ENCODE measurements around the gene CLIC4.

The CLIC4 gene

GRCh38 chr1:24713176-24713575 lies 32.1 kb upstream of the CLIC4 start:
- H3K4me3 ChIP-seq (replicated peaks; ENCODE audit: low read depth, low read length) = no peak overlapping the region
- DNase-seq (ENCODE audit: extremely low read depth, low read depth) = no peak
- TF ChIP-seq CTCF (IDR thresholded peaks at IDR 0.05; ENCODE audit: low read depth, low read length, missing control alignments) = no peak

GRCh38 chr1:24713736-24714135 lies 31.5 kb upstream of the CLIC4 start:
- no peak for DNase-seq (ENCODE audit: extremely low read depth, low read depth)
- H3K4me3 ChIP-seq (replicated peaks; ENCODE audit: low read depth, low read length) = no peak overlapping the region
- no peak for TF ChIP-seq CTCF (IDR thresholded peaks at IDR 0.05; ENCODE audit: low read depth, low read length, missing control alignments)

- no peak overlapping the region for H3K4me3 ChIP-seq (replicated peaks; ENCODE audit: low read depth, low read length)
- TF ChIP-seq CTCF (IDR thresholded peaks at IDR 0.05; ENCODE audit: low read depth, low read length, missing control alignments) = no peak
- no peak for DNase-seq (ENCODE audit: extremely low read depth, low read depth)
Measured at GRCh38 chr1:24714859-24715520, 30.3 kb upstream of the CLIC4 start.

GRCh38 chr1:24715658-24716057 lies 29.6 kb upstream of the CLIC4 start:
- no peak for DNase-seq (ENCODE audit: extremely low read depth, low read depth)
- no peak for TF ChIP-seq CTCF (IDR thresholded peaks at IDR 0.05; ENCODE audit: low read depth, low read length, missing control alignments)
- H3K4me3 ChIP-seq (replicated peaks; ENCODE audit: low read depth, low read length) = no peak overlapping the region

GRCh38 chr1:24717887-24718650 lies 27.2 kb upstream of the CLIC4 start:
- TF ChIP-seq CTCF (IDR thresholded peaks at IDR 0.05; ENCODE audit: low read depth, low read length, missing control alignments) = no peak
- no peak overlapping the region for H3K4me3 ChIP-seq (replicated peaks; ENCODE audit: low read depth, low read length)
- no peak for DNase-seq (ENCODE audit: extremely low read depth, low read depth)

- no peak overlapping the region for H3K4me3 ChIP-seq (replicated peaks; ENCODE audit: low read depth, low read length)
- no peak for TF ChIP-seq CTCF (IDR thresholded peaks at IDR 0.05; ENCODE audit: low read depth, low read length, missing control alignments)
- peak; percentile 68 for DNase-seq (ENCODE audit: extremely low read depth, low read depth)
Measured at GRCh38 chr1:24720152-24720551, 25.1 kb upstream of the CLIC4 start.

Data from HFF-Myc (cell line).